ENCODE measurements around the gene RYR2. TPM values are rescaled to one million over a fixed set of nuclear protein-coding genes. Genes with fewer than 3 reads are reported as not detected.
"Not testable (repeated sequence)": the region's sequence is repeated elsewhere in the genome, so short reads cannot be mapped to it uniquely, and the experiment has no call there.

Gene RYR2
- total RNA-seq, 1 donor, result not detected

DNA sequence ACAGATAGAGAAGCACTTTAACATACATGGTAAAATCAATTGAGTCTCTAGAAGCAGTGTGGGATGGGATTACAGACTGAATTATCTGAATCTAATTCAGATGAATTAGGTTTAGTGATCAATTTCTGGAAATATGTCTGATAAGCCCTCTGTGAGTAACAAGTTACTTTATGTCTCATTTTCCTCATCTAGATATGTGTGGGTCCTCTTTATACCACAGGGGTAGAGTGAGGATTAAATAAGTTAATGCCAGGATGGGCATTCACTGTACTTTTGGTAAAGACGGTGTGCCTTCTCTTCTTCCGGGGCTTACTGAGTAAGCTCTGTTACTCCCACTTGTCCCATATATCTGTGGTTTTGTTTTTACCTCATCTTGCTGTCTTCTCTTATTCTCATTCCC, 225.8 kb downstream of the RYR2 start:
- no peak overlapping the region for H3K4me3 ChIP-seq (ENCODE audit: low read depth, low read length)
- TF ChIP-seq CTCF (IDR thresholded peaks at IDR 0.05; ENCODE audit: insufficient read depth, low read length), result no peak
- DNase-seq (ENCODE audit: low read depth), result no peak

GRCh38 chr1:237269938-237270337, 228.0 kb downstream of the RYR2 start:
- no peak for DNase-seq (ENCODE audit: low read depth)
- no peak overlapping the region for H3K4me3 ChIP-seq (ENCODE audit: low read depth, low read length)
- TF ChIP-seq CTCF (IDR thresholded peaks at IDR 0.05; ENCODE audit: insufficient read depth, low read length), result no peak

DNA sequence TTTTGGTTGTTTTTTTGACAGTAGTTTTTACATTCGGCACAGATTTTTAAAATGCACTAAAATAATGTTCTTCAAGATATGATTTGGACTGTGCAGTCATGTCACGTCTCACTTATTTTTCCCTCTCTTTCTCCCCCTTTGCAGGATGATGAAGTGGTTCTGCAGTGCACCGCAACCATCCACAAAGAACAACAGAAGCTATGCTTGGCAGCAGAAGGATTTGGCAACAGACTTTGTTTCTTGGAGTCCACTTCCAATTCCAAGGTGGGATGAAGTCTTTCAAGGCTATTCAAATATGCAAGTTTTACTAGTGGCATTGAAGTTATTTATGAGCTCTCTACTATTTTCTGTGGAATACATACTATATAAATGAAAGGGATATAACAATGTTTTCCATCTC, 228.4 kb downstream of the RYR2 start:
- H3K4me3 ChIP-seq (ENCODE audit: low read depth, low read length), result no peak overlapping the region
- no peak for TF ChIP-seq CTCF (IDR thresholded peaks at IDR 0.05; ENCODE audit: insufficient read depth, low read length)
- no peak for DNase-seq (ENCODE audit: low read depth)

- not testable (repeated sequence) for H3K4me3 ChIP-seq (ENCODE audit: low read depth, low read length); DNase-seq (ENCODE audit: low read depth)
Measured at GRCh38 chr1:237277994-237278393, 236.0 kb downstream of the RYR2 start.

- no peak for TF ChIP-seq CTCF (IDR thresholded peaks at IDR 0.05; ENCODE audit: insufficient read depth, low read length)
- DNase-seq (ENCODE audit: low read depth), result no peak
- H3K4me3 ChIP-seq (ENCODE audit: low read depth, low read length), result no peak overlapping the region
Measured at GRCh38 chr1:237279629-237280028, 237.6 kb downstream of the RYR2 start.

GRCh38 chr1:237281481-237281880, 239.5 kb downstream of the RYR2 start:
- no peak overlapping the region for H3K4me3 ChIP-seq (ENCODE audit: low read depth, low read length)
- DNase-seq (ENCODE audit: low read depth), result no peak
- TF ChIP-seq CTCF (IDR thresholded peaks at IDR 0.05; ENCODE audit: insufficient read depth, low read length), result no peak

- no peak overlapping the region for H3K4me3 ChIP-seq (ENCODE audit: low read depth, low read length)
- no peak for DNase-seq (ENCODE audit: low read depth)
- no peak for TF ChIP-seq CTCF (IDR thresholded peaks at IDR 0.05; ENCODE audit: insufficient read depth, low read length)
Measured at GRCh38 chr1:237282208-237282783, 240.3 kb downstream of the RYR2 start.

Data from fibroblast of the aortic adventitia (primary cell).